GM12875 (cell line): Measurements from ENCODE around the gene NLGN2.
A peak's percentile ranks its signal among the peaks of the same experiment; 100 is the strongest.

ENCODE experiments used
- H3K4me3 ChIP-seq: one replicate; pipeline ENCODE4 v1.5.1; 2011; ENCODE audit warnings: low read depth, low read length, control low read depth
- TF ChIP-seq, protein P1 (sequence below): IDR thresholded peaks from 2 replicates; pipeline ENCODE4 v1.5.1; 2011; ENCODE audit warnings: low read depth, mild to moderate bottlenecking, control low read depth, inconsistent platforms, low read length, moderate library complexity, borderline replicate concordance; ENCODE audit not compliant: insufficient read depth

Gene NLGN2

DNA sequence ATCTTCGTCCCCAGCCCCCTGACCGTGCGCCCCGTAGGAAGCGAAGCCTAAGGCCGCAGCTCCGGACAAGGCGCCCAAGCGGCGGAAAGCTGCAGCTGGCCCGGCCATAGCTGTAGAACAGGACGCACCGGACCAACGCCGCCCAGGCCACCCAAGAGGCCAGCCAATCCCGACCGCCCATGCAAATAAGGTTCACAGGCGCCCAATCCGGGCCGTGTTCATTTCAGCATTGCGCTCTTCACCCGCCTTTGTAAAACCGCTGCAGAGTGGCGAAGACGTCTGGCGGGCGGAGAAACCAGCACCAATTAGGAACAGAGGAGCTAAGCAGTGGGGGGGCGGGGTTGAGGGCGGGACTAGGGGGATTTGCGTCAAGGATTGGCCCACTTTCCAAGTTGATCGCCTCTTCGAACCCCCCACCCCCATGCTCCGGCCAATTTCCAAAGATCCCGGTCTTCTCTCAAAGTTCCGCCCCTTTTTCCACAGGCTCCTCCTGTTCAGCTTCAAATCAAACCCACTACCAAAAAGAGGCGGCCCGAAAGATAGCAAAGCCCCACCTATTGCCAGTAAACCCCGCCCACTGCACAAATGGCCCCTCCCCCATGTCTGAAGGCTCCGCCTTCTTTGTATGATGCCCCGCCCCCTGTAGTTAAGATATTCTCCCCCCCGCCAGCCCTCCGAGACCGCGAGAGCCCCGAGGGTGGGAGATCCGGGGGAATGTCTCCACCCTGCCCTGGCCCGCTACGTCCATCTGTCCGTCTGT, 3.5 kb upstream of the NLGN2 start, which contains the start of gene TMEM256:
Gene TMEM256 (minus strand): TSS at position 121 of the 760 bp plus-strand sequence. CDS start 13 bp downstream, at position 108.
- TF ChIP-seq, protein P1, sequence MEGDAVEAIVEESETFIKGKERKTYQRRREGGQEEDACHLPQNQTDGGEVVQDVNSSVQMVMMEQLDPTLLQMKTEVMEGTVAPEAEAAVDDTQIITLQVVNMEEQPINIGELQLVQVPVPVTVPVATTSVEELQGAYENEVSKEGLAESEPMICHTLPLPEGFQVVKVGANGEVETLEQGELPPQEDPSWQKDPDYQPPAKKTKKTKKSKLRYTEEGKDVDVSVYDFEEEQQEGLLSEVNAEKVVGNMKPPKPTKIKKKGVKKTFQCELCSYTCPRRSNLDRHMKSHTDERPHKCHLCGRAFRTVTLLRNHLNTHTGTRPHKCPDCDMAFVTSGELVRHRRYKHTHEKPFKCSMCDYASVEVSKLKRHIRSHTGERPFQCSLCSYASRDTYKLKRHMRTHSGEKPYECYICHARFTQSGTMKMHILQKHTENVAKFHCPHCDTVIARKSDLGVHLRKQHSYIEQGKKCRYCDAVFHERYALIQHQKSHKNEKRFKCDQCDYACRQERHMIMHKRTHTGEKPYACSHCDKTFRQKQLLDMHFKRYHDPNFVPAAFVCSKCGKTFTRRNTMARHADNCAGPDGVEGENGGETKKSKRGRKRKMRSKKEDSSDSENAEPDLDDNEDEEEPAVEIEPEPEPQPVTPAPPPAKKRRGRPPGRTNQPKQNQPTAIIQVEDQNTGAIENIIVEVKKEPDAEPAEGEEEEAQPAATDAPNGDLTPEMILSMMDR = no peak

DNA sequence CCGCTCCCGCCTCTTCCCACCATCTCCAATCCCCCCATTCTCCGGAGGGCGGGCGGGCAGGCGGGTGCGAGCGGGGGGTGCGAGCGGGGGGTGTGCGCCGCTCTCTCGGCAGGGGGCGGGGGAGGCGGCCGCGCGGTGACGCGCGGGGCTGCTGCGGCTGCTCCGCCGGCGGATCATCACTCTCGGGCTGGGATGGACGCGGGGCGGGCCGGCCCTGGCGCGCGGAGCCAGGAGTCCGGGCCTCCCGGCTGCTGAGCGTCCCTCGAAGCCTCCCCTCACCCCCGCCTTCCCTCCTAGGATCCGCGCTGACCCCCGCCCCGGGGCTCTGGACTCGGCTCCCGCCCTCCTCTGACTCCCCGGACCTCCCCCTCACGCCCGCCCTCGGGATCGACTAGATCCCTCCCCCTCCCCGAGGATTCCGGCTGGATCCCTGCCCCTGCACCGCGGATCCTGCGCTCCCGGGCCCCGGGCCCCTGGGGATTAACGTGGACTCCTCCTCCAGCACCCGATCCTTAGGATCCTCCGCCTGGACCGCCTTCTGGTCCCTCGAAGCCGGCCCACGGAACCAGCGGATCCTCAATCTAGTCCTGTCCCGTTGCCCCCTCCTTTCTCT, 2.8 kb upstream of the NLGN2 start:
- peak overlapping the region; percentile 46 for H3K4me3 ChIP-seq
- TF ChIP-seq, protein P1 = no peak

More for the DNA sequence above, 3.5 kb upstream of the NLGN2 start, which contains the start of gene TMEM256:
- H3K4me3 ChIP-seq = peak within 1 kb of the TSS; percentile 80

DNA sequence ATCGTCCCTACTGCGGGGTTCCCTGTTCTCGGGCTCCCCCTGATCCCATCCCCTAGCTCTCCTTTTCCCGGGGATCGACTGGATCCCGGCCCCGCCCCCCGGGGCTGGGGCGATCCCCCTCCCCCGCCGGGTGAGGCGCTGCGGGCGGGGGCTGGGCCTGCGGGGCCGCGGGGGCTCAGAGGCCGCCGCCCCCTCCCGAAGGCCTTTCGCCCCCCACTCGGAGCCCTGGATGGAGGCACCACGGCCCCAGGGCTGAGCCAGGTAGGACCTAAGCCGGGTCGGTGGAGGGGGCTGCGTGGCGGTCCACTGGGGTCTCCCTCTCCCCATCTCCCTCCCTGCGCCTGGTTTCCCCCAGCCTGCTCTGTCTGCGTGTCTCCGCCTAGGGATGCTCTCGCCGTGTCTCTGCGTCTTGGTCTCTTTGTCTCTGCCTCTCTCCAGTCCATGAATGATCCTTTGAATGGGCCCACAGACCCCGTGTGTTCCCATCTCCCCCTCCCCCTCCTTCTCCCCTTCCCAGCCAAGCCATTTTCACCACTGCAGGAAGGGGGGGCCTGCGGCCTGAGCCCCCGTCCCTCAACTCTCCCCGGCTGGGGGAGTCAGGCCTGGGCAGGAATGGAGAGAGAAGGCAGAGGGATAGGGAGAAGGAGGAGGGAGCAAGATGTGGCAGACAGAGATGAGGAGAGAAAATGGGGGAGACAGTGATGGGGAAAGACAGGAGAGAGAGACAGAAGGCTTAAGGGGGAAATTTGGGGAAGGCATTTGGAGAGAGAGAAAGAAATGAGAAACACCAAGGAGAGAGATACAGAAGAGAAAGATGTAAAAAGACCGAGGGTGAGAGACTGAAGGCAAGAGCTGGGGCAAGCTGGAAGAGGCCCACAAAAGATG, 2.1 kb upstream of the NLGN2 start:
- TF ChIP-seq, protein P1 = no peak
- no peak overlapping the region for H3K4me3 ChIP-seq

DNA sequence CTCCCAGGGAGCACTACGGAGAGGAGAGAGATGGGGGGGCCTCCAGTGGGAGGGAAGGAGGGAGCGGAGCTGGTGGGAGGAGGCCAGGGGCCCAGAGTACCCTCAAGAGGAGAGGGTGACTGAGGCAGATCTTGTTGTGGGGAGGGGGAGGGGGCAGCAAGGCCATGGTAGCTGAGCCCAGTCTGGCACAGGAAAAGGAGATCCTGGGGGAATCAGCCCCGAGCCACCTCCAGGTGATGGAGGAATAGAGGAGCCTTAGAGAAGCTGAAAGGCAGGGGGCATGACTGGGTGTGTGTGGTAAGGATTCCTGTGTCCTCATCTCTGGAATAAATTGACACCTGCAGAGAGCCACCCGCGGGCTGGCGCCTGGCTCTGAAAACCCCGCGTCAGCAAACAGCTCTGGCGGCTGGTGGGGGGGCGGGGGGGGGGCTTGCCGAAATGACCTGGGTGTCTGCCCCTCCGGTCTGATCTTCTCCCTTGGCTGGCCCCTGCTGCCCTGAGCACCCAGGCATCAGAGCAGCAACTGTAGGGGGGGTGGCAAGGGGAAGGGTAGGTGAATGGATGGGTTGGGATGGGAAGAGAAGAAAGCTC, 1.3 kb upstream of the NLGN2 start:
- TF ChIP-seq, protein P1 = no peak
- H3K4me3 ChIP-seq = no peak overlapping the region

DNA sequence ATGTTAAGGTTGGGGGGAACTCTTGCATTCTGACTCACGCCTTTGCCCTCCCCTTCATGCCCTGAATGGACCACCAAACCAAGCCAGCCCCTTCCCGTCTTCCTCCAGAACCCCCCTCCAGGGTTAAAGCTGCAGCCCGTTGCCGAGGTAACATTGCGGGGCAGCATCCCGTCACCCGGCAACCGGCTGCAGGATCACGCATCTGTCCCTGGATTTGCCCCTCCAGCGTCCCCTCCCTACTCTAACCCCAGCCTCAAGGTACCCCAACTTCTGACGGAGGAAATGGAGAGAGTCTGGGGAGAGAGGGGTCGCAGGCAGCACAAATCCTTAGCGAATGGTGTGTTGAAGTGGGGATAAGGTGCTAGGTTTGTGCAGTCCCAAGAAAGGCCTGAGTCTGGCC, 563 bp upstream of the NLGN2 start:
- H3K4me3 ChIP-seq = no peak overlapping the region
- TF ChIP-seq, protein P1 = no peak

DNA sequence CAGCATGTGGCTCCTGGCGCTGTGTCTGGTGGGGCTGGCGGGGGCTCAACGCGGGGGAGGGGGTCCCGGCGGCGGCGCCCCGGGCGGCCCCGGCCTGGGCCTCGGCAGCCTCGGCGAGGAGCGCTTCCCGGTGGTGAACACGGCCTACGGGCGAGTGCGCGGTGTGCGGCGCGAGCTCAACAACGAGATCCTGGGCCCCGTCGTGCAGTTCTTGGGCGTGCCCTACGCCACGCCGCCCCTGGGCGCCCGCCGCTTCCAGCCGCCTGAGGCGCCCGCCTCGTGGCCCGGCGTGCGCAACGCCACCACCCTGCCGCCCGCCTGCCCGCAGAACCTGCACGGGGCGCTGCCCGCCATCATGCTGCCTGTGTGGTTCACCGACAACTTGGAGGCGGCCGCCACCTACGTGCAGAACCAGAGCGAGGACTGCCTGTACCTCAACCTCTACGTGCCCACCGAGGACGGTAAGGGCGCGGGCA, 645 bp downstream of the NLGN2 start:
- H3K4me3 ChIP-seq = no peak overlapping the region
- TF ChIP-seq, protein P1 = no peak
